DOHH2 (cell line): ENCODE results near the gene CCDC85C.

Experiments
- EZH2phosphoT487 ChIP-seq: fragments of 200-600 bp; sonication (generic); IDR thresholded peaks from 2 replicates; pipeline ENCODE4 v1.6.1; 2017; ENCODE audit warnings: borderline replicate concordance, mild to moderate bottlenecking, antibody characterized with exemption, low read length, moderate library complexity, mixed read lengths
- TF ChIP-seq, protein P1 (sequence below): fragments of 200-600 bp; sonication (generic); IDR thresholded peaks from one replicate; pipeline ENCODE4 v1.5.1; 2014; ENCODE audit warnings: antibody characterized with exemption, mild to moderate bottlenecking, low read depth, low read length; ENCODE audit not compliant: poor library complexity, severe bottlenecking

DNA sequence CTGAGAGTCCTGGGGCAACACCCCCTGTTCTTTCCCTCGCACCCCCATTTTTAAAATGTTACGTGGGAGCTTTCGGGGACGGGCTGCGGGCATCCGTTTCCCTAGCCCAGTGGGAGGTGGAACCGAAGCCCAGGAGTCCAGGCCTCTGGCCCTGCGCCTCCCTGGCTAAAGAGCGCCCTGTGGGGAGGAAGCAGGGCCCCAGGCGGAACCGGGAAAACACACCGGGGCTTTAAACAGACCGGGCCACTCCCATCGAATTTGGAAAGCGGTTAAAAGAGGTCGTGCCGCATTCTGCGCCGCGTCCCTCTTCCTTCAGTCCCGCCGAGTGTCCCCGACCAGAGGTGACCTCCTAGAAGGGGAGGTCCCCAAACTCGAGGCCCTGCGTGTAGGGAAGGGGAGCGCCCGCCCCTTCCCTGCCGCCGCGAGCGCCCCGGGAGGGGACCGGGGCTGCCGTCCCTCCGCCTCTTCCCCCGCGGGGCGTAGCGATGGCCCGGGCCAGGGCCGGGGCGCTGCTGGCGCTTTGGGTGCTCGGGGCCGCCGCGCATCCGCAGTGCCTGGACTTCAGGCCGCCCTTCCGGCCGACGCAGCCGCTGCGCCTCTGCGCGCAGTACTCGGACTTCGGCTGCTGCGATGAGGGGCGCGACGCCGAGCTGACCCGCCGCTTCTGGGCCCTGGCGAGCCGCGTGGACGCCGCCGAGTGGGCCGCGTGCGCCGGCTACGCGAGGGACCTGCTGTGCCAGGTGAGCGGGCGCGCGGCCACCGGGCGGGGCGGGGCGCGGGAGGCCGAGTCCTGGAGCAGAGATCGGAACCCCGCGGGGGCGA is 40.9 kb upstream of the CCDC85C start, which contains the start of gene HHIPL1:
- no peak for TF ChIP-seq EZH2phosphoT487
- TF ChIP-seq, protein P1, sequence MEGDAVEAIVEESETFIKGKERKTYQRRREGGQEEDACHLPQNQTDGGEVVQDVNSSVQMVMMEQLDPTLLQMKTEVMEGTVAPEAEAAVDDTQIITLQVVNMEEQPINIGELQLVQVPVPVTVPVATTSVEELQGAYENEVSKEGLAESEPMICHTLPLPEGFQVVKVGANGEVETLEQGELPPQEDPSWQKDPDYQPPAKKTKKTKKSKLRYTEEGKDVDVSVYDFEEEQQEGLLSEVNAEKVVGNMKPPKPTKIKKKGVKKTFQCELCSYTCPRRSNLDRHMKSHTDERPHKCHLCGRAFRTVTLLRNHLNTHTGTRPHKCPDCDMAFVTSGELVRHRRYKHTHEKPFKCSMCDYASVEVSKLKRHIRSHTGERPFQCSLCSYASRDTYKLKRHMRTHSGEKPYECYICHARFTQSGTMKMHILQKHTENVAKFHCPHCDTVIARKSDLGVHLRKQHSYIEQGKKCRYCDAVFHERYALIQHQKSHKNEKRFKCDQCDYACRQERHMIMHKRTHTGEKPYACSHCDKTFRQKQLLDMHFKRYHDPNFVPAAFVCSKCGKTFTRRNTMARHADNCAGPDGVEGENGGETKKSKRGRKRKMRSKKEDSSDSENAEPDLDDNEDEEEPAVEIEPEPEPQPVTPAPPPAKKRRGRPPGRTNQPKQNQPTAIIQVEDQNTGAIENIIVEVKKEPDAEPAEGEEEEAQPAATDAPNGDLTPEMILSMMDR: no peak
